Measurements from ENCODE around the gene SLC17A2.
"Not testable (repeated sequence)": the region's sequence is repeated elsewhere in the genome, so short reads cannot be mapped to it uniquely, and the experiment has no call there.

Gene SLC17A2

GRCh38 chr6:25951296-25952032 is 21.0 kb upstream of the SLC17A2 start:
- no peak for DNase-seq

GRCh38 chr6:25950297-25950696 is 19.8 kb upstream of the SLC17A2 start:
- DNase-seq = no peak

- no peak for DNase-seq
These were observed 19.2 kb upstream of the SLC17A2 start for GRCh38 chr6:25949695-25950094.

GRCh38 chr6:25947492-25947891 is 17.0 kb upstream of the SLC17A2 start:
- not testable (repeated sequence) for DNase-seq

- no peak for DNase-seq
These were observed 16.1 kb upstream of the SLC17A2 start for GRCh38 chr6:25946631-25947030.

GRCh38 chr6:25945738-25946137 is 15.2 kb upstream of the SLC17A2 start:
- not testable (repeated sequence) for DNase-seq

GRCh38 chr6:25944688-25945574 is 14.4 kb upstream of the SLC17A2 start:
- no peak for DNase-seq

- no peak for DNase-seq
These were observed 13.4 kb upstream of the SLC17A2 start for GRCh38 chr6:25943887-25944286.

GRCh38 chr6:25942561-25943147 is 12.2 kb upstream of the SLC17A2 start:
- no peak for DNase-seq

- no peak for DNase-seq
These were observed 9.1 kb upstream of the SLC17A2 start for GRCh38 chr6:25939593-25939992.

GRCh38 chr6:25935953-25936352 is 5.5 kb upstream of the SLC17A2 start:
- no peak for DNase-seq

GRCh38 chr6:25934735-25935313 is 4.3 kb upstream of the SLC17A2 start:
- no peak for DNase-seq

GRCh38 chr6:25934156-25934555 is 3.7 kb upstream of the SLC17A2 start:
- no peak for DNase-seq

- no peak for DNase-seq
These were observed 869 bp upstream of the SLC17A2 start for GRCh38 chr6:25931411-25931709.

GRCh38 chr6:25929785-25930184 is 706 bp downstream of the SLC17A2 start:
- not testable (repeated sequence) for DNase-seq

GRCh38 chr6:25928562-25929324 is 1.7 kb downstream of the SLC17A2 start:
- DNase-seq = no peak

- no peak for DNase-seq
These were observed 2.7 kb downstream of the SLC17A2 start for GRCh38 chr6:25927756-25928216.

GRCh38 chr6:25927178-25927577 is 3.3 kb downstream of the SLC17A2 start:
- no peak for DNase-seq

GRCh38 chr6:25925876-25926275 is 4.6 kb downstream of the SLC17A2 start:
- no peak for DNase-seq

- DNase-seq = no peak
These were observed 8.2 kb downstream of the SLC17A2 start for GRCh38 chr6:25922301-25922700.

- no peak for DNase-seq
These were observed 8.8 kb downstream of the SLC17A2 start for GRCh38 chr6:25921525-25922203.

- no peak for DNase-seq
These were observed 10.8 kb downstream of the SLC17A2 start for GRCh38 chr6:25919657-25920056.
